Measurements from ENCODE around the gene ADAM10. TPM values are rescaled to one million over a fixed set of nuclear protein-coding genes. Genes with fewer than 3 reads are reported as not detected.

Gene ADAM10
- 44.6 TPM for total RNA-seq

DNA sequence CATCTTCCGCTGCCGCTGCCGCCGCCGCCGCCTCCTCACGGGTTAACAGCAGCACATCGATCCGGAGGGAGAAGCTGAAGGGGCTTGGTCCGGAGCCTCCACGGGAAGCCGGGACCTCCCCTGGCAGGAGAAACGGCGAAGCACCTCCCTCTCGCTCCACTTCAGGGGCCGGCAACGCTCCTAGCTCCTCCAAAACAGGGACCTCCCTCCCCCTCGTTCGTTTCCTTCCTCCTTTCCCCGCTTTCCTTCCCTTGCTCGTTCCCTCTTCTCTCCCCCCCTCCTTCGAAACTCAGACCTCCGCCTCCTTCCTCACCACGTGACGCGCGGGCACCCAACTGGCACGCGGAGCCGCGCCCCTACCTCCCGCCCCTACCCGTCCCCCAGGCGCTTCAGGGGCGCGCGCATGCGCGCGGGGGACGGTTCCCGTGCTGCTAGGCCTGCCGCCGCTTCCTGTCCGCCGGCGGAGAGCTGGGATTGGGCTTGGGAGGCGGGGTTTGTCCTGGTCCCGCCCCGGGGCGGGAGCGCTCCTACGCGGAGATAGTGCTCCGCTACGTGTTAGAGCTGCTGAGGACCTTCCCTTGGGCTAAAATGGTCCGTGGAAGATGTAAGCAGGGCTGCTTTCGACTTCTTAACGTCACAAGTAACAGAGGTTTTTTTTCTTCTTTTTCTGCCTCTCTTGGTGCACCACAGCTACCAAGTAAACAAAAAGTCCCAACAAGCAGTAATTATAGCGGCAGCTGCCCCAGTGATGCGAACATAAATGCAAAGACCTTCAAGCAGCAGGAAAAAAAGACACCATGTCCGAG is at the start of gene ADAM10:
TSS of gene ADAM10 (minus strand) at position 176 of the 806 bp plus-strand sequence. CDS start at position 3, 173 bp downstream.
- no peaks in the 10 kb centered on the region for H3K36me3 ChIP-seq
- no peaks in the 10 kb centered on the region for H3K9me3 ChIP-seq
- H3K27me3 ChIP-seq, result no peaks in the 10 kb centered on the region
- peak within 1 kb of the TSS; percentile 98 for H3K27ac ChIP-seq
- peaks cover 0 to 13% of the 10 kb centered on the region in 2 donors for H3K4me1 ChIP-seq
- intact Hi-C loops (cut with DNase I), result loop anchor here (1.0 to 10.0 kb wide), 7 partner anchors 22 to 1045 kb away; partner anchors contain the start of genes MINDY2, POLR2M and SLTM
- H3K4me3 ChIP-seq, result peak within 1 kb of the TSS; percentile 94 to 97
- DNase-seq (ENCODE audit: low spot score in 2 of 2), result peak; percentile 97 to 99
- no peak for TF ChIP-seq CTCF (IDR thresholded peaks at IDR 0.05)

GRCh38 chr15:58797505-58797904 is 48.0 kb upstream of the ADAM10 start:
- no peak for TF ChIP-seq CTCF (IDR thresholded peaks at IDR 0.05)
- intact Hi-C loops (cut with DNase I), result no loop called here
- Histone ChIP-seq H3K27me3 (no peaks in the 10 kb centered on the region), H3K9me3 (no peaks in the 10 kb centered on the region), H3K4me3 (no peak overlapping the region), H3K36me3 (no peaks in the 10 kb centered on the region), H3K27ac (no peak overlapping the region), H3K4me1 (peaks cover 0 to 2% of the 10 kb centered on the region in 2 donors)
- no peak for DNase-seq (ENCODE audit: low spot score in 2 of 2)

DNA sequence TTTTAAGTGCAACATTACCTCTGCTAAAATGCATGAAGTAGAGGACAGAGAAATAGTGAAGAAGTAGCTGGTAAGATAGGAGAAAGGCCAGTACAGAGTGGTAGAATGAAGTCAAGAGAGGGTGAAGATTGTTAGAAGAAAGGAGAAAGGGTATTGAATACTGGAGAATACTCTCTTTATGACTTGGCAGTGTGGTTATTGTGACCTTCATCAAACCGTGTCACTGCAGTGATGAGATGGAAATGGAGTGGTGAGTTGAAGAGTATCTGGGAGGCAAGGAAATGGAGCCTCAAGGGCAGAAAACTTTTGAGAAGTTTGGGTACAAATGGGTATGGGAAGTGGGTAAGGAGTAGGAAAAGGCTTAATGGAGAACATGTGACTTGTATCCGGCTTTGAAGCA is 46.3 kb upstream of the ADAM10 start:
- intact Hi-C loops (cut with DNase I), result no loop called here
- Histone ChIP-seq H3K9me3 (no peaks in the 10 kb centered on the region), H3K27me3 (no peaks in the 10 kb centered on the region), H3K4me1 (peaks cover 0 to 2% of the 10 kb centered on the region in 2 donors), H3K36me3 (no peaks in the 10 kb centered on the region), H3K27ac (no peak overlapping the region), H3K4me3 (no peak overlapping the region)
- no peak for TF ChIP-seq CTCF (IDR thresholded peaks at IDR 0.05)
- no peak for DNase-seq (ENCODE audit: low spot score in 2 of 2)

- no peaks in the 10 kb centered on the region for H3K27me3 ChIP-seq
- peaks cover 0 to 2% of the 10 kb centered on the region in 2 donors for H3K4me1 ChIP-seq
- no peak for TF ChIP-seq CTCF (IDR thresholded peaks at IDR 0.05)
- intact Hi-C loops (cut with DNase I), result no loop called here
- DNase-seq (ENCODE audit: low spot score in 2 of 2), result peak in 1 of 2 donors; percentile 62
- no peak overlapping the region for H3K4me3 ChIP-seq
- H3K9me3 ChIP-seq, result no peaks in the 10 kb centered on the region
- H3K36me3 ChIP-seq, result peaks cover 2 to 4% of the 10 kb centered on the region in 2 donors
- H3K27ac ChIP-seq, result no peak overlapping the region
Observed at GRCh38 chr15:58793862-58794261, 44.4 kb upstream of the ADAM10 start.

DNA sequence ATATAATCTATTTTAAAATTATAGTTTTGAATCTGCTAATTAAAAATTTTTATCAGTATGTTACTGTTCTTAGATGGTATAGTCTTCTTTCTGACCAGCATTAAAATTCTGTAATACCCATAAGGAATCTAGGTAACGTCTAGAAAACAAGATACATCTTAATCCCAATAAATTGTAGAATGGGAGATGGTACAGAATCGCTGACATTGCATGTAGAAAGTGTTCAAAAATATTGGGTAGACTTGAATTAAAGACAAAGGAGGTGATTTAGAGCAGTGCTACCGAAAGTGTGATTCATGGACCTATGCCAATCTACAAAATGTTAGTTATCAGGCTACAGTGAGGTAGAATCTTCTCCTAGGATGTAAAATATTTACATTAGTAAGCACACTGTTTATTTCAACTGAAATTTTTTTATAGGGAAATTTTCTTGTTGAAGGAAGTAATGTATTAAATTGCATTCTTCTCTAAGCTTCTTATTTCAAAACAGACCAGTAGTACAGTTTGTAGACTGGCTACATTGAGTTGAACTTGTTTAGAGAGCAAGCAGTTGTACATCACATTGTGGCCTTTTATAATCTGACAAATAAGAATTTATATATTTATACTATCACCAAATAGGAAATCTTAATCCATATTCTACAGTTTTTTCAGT is 38.7 kb upstream of the ADAM10 start:
- Histone ChIP-seq H3K4me3 (no peak overlapping the region), H3K9me3 (no peaks in the 10 kb centered on the region), H3K27me3 (no peaks in the 10 kb centered on the region), H3K36me3 (peaks cover 4 to 8% of the 10 kb centered on the region in 2 donors), H3K4me1 (no peaks in the 10 kb centered on the region), H3K27ac (no peak overlapping the region)
- intact Hi-C loops (cut with DNase I), result no loop called here
- DNase-seq (ENCODE audit: low spot score in 2 of 2), result no peak
- TF ChIP-seq CTCF (IDR thresholded peaks at IDR 0.05), result no peak
